ENCODE measurements around the gene TICAM1. TPM values are rescaled to one million over a fixed set of nuclear protein-coding genes. Genes with fewer than 3 reads are reported as not detected.

The TICAM1 gene
- total and polyA plus RNA-seq, 2 of the 13 experiments (the other 11 are each of a cell fraction or from before 2014, with no cell fraction given) = 0.33 to 0.95 TPM

- TF ChIP-seq, protein P1, sequence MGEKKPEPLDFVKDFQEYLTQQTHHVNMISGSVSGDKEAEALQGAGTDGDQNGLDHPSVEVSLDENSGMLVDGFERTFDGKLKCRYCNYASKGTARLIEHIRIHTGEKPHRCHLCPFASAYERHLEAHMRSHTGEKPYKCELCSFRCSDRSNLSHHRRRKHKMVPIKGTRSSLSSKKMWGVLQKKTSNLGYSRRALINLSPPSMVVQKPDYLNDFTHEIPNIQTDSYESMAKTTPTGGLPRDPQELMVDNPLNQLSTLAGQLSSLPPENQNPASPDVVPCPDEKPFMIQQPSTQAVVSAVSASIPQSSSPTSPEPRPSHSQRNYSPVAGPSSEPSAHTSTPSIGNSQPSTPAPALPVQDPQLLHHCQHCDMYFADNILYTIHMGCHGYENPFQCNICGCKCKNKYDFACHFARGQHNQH (CRISPR knock-in tag; IDR thresholded peaks at IDR 0.05) = peak; percentile 100
- TF ChIP-seq MTF1 (CRISPR knock-in tag; IDR thresholded peaks at IDR 0.05) = peak; percentile 100
- TF ChIP-seq NFKB2 (CRISPR knock-in tag; IDR thresholded peaks at IDR 0.05; ENCODE audit: borderline replicate concordance) = peak; percentile 100
- peak; percentile 99 for TF ChIP-seq ZNF616 (CRISPR knock-in tag; IDR thresholded peaks at IDR 0.05; ENCODE audit: low read depth)
- peak; percentile 99 for TF ChIP-seq ARNTL (CRISPR knock-in tag; IDR thresholded peaks at IDR 0.05)
- TF ChIP-seq, protein P2, sequence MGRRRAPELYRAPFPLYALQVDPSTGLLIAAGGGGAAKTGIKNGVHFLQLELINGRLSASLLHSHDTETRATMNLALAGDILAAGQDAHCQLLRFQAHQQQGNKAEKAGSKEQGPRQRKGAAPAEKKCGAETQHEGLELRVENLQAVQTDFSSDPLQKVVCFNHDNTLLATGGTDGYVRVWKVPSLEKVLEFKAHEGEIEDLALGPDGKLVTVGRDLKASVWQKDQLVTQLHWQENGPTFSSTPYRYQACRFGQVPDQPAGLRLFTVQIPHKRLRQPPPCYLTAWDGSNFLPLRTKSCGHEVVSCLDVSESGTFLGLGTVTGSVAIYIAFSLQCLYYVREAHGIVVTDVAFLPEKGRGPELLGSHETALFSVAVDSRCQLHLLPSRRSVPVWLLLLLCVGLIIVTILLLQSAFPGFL (CRISPR knock-in tag; IDR thresholded peaks at IDR 0.05) = peak; percentile 100
- no peak for TF ChIP-seq POLR2AphosphoS5 (IDR thresholded peaks at IDR 0.05; ENCODE audit: low read depth, low read length)
- TF ChIP-seq JUND (CRISPR knock-in tag; IDR thresholded peaks at IDR 0.05) = peak; percentile 96
- peak; percentile 100 for TF ChIP-seq ZBTB7B (CRISPR knock-in tag; IDR thresholded peaks at IDR 0.05)
- no peak for TF ChIP-seq AGO1 (IDR thresholded peaks at IDR 0.05; ENCODE audit: low read depth, low read length, poor library complexity, severe bottlenecking)
- peak; percentile 100 for TF ChIP-seq ZNF567 (CRISPR knock-in tag; IDR thresholded peaks at IDR 0.05; ENCODE audit: borderline replicate concordance)
- TF ChIP-seq ARID3A (IDR thresholded peaks at IDR 0.05; ENCODE audit: low read depth, low read length) = peak; percentile 65; the same call in 1 of the 2 replicates
- no peak for TF ChIP-seq CBX1 (IDR thresholded peaks at IDR 0.05; ENCODE audit: low read depth)
- TF ChIP-seq PPARG (CRISPR knock-in tag; conservative IDR thresholded peaks at IDR 0.05) = peak; percentile 99
- TF ChIP-seq SKI (IDR thresholded peaks at IDR 0.05; ENCODE audit: partially characterized antibody) = no peak
- peak; percentile 100 for TF ChIP-seq IRX3 (CRISPR knock-in tag; IDR thresholded peaks at IDR 0.05; ENCODE audit: borderline replicate concordance, low read depth)
- no peak for TF ChIP-seq NFIC (IDR thresholded peaks at IDR 0.05; ENCODE audit: low read length)
- TF ChIP-seq, protein P3, sequence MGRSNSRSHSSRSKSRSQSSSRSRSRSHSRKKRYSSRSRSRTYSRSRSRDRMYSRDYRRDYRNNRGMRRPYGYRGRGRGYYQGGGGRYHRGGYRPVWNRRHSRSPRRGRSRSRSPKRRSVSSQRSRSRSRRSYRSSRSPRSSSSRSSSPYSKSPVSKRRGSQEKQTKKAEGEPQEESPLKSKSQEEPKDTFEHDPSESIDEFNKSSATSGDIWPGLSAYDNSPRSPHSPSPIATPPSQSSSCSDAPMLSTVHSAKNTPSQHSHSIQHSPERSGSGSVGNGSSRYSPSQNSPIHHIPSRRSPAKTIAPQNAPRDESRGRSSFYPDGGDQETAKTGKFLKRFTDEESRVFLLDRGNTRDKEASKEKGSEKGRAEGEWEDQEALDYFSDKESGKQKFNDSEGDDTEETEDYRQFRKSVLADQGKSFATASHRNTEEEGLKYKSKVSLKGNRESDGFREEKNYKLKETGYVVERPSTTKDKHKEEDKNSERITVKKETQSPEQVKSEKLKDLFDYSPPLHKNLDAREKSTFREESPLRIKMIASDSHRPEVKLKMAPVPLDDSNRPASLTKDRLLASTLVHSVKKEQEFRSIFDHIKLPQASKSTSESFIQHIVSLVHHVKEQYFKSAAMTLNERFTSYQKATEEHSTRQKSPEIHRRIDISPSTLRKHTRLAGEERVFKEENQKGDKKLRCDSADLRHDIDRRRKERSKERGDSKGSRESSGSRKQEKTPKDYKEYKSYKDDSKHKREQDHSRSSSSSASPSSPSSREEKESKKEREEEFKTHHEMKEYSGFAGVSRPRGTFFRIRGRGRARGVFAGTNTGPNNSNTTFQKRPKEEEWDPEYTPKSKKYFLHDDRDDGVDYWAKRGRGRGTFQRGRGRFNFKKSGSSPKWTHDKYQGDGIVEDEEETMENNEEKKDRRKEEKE (IDR thresholded peaks at IDR 0.05) = no peak
- TF ChIP-seq ZNF367 (CRISPR knock-in tag; IDR thresholded peaks at IDR 0.05; ENCODE audit: borderline replicate concordance) = peak; percentile 100
- TF ChIP-seq KLF16 (CRISPR knock-in tag; IDR thresholded peaks at IDR 0.05) = peak; percentile 99 to 100
- peak; percentile 100 for TF ChIP-seq HDAC1 (CRISPR knock-in tag; IDR thresholded peaks at IDR 0.05)
- TF ChIP-seq SIN3A (IDR thresholded peaks at IDR 0.05; ENCODE audit: borderline replicate concordance, low read depth, low read length) = peak; percentile 100
- TF ChIP-seq TAF15 (IDR thresholded peaks at IDR 0.05; ENCODE audit: low read depth, low read length, poor library complexity, severe bottlenecking) = no peak
Observed at GRCh38 chr19:4768934-4769777, 62.4 kb downstream of the TICAM1 start (continued).

Measured in HepG2 (cell line).